IPS-11a (cell line): ENCODE results near the gene MPZL3.

Experiments used
- H3K4me3 ChIP-seq: one replicate; pipeline ENCODE4 v1.5.1; 2013; ENCODE audit warnings: low read depth, low read length, control low read depth

MPZL3 gene

GRCh38 chr11:118233377-118233776 is 18.8 kb downstream of the MPZL3 start:
- no peak overlapping the region for H3K4me3 ChIP-seq

- H3K4me3 ChIP-seq: no peak overlapping the region
These were observed 19.5 kb downstream of the MPZL3 start for GRCh38 chr11:118232659-118233058.

- H3K4me3 ChIP-seq: no peak overlapping the region
These were observed 20.7 kb downstream of the MPZL3 start for GRCh38 chr11:118231461-118231860.

- H3K4me3 ChIP-seq: no peak overlapping the region
These were observed 22.1 kb downstream of the MPZL3 start for GRCh38 chr11:118230088-118230487.

- no peak overlapping the region for H3K4me3 ChIP-seq
These were observed 22.8 kb downstream of the MPZL3 start for GRCh38 chr11:118229274-118229847.

- H3K4me3 ChIP-seq: no peak overlapping the region
These were observed 24.0 kb downstream of the MPZL3 start for GRCh38 chr11:118227865-118228785.

- no peak overlapping the region for H3K4me3 ChIP-seq
These were observed 25.4 kb downstream of the MPZL3 start for GRCh38 chr11:118226781-118227180.

GRCh38 chr11:118226296-118226695 is 25.9 kb downstream of the MPZL3 start:
- no peak overlapping the region for H3K4me3 ChIP-seq

GRCh38 chr11:118224511-118225188 is 27.5 kb downstream of the MPZL3 start, which contains the start of gene JAML:
TSS of gene JAML (minus strand) at chr11:118225011. CDS start at chr11:118214866, 10,145 bp downstream.
- H3K4me3 ChIP-seq: no peak within 1 kb of the TSS

- no peak overlapping the region for H3K4me3 ChIP-seq
These were observed 28.2 kb downstream of the MPZL3 start for GRCh38 chr11:118223992-118224391.

- no peak overlapping the region for H3K4me3 ChIP-seq
These were observed 28.6 kb downstream of the MPZL3 start for GRCh38 chr11:118223570-118223969.

GRCh38 chr11:118222437-118222836 is 29.7 kb downstream of the MPZL3 start:
- H3K4me3 ChIP-seq: no peak overlapping the region

- no peak overlapping the region for H3K4me3 ChIP-seq
These were observed 30.7 kb downstream of the MPZL3 start for GRCh38 chr11:118221419-118221818.

GRCh38 chr11:118219732-118220131 is 32.4 kb downstream of the MPZL3 start:
- no peak overlapping the region for H3K4me3 ChIP-seq

- no peak overlapping the region for H3K4me3 ChIP-seq
These were observed 32.9 kb downstream of the MPZL3 start for GRCh38 chr11:118219244-118219643.

- H3K4me3 ChIP-seq: no peak overlapping the region
These were observed 34.6 kb downstream of the MPZL3 start for GRCh38 chr11:118217575-118217974.

GRCh38 chr11:118216621-118217481 is 35.3 kb downstream of the MPZL3 start:
- H3K4me3 ChIP-seq: no peak overlapping the region

- H3K4me3 ChIP-seq: no peak overlapping the region
These were observed 36.4 kb downstream of the MPZL3 start for GRCh38 chr11:118215765-118216164.

- no peak overlapping the region for H3K4me3 ChIP-seq
These were observed 36.9 kb downstream of the MPZL3 start for GRCh38 chr11:118215262-118215661.

- H3K4me3 ChIP-seq: no peak overlapping the region
These were observed 37.8 kb downstream of the MPZL3 start for GRCh38 chr11:118214210-118214914.
